ENCODE data around the gene RASA2. TPM values are rescaled to one million over a fixed set of nuclear protein-coding genes. Genes with fewer than 3 reads are reported as not detected.
A peak's percentile ranks its signal among the peaks of the same experiment; 100 is the strongest.

Gene RASA2
- total and polyA plus RNA-seq, 8 donors: 2.6 to 32.1 (median 10.9) TPM

DNA sequence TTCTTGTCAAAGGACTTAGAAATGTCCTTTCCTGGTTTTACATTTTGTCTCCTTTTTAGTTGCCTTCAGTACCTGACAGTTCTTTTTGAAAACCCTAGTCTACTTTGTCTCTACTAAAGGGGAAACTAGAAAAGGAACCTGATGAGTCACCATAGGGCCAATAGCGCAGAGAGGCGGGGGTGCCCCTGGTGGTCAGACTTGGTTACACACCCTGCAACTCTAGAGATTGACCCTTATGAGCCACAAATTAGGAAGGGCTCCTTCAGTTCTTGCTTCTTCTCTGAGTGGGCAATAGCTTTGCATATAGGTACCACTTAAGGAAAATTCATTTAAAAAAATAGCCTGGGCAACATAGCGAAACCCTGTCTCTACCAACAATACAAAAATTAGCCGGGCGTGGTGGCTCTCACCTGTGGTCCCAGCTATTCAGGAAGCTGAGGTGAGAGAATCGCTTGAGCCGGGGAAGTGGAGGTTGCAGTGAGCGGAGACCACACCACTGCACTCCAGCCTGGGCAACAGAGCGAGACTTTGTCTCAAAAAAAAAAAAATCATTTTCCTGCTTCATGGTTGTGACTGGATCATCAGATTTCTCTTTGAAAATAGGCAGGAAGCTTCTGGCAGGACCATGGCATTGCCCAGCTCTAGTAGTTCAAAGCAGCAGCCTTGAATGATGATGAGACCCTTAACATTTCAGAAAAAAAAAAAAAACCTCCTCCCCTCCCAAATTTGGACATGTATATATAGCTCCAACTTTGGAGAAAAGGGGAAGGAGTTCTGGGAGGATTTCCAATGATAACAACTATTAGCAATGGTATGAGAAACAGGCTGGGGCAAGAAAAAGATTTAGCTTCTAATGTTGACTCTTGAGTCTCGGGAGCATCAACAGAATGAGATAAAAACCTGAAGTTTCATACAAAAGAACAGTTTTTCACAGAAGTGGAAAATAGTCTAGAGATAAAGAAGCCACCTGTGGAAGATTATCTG is 45.2 kb upstream of the RASA2 start:
- TF ChIP-seq POLR2A (IDR thresholded peaks at IDR 0.05): no peak
- TF ChIP-seq, protein P1, sequence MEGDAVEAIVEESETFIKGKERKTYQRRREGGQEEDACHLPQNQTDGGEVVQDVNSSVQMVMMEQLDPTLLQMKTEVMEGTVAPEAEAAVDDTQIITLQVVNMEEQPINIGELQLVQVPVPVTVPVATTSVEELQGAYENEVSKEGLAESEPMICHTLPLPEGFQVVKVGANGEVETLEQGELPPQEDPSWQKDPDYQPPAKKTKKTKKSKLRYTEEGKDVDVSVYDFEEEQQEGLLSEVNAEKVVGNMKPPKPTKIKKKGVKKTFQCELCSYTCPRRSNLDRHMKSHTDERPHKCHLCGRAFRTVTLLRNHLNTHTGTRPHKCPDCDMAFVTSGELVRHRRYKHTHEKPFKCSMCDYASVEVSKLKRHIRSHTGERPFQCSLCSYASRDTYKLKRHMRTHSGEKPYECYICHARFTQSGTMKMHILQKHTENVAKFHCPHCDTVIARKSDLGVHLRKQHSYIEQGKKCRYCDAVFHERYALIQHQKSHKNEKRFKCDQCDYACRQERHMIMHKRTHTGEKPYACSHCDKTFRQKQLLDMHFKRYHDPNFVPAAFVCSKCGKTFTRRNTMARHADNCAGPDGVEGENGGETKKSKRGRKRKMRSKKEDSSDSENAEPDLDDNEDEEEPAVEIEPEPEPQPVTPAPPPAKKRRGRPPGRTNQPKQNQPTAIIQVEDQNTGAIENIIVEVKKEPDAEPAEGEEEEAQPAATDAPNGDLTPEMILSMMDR (IDR thresholded peaks at IDR 0.05): peak in 5 of 7 experiments; percentile 50 to 87 (median 63)
- peak in 1 of 3 donors; percentile 57 for TF ChIP-seq POLR2AphosphoS5 (IDR thresholded peaks at IDR 0.05)
- Histone ChIP-seq H3K27ac (peak overlapping the region; percentile 58 to 83 (median 68)), H3K4me3 (peak overlapping the region in 1 of 4 donors; percentile 3), H3K27me3 (no peaks in the 10 kb centered on the region), H3K4me1 (peaks cover 11 to 86% (median 56%) of the 10 kb centered on the region in 4 donors), H3K9me3 (no peaks in the 10 kb centered on the region), H3K36me3 (peaks cover 47 to 59% (median 52%) of the 10 kb centered on the region in 4 donors)
- WGBS, 5 donors: 66 to 81% (median 68%) methylated on average over 10 of the region's 10 CpGs
- intact Hi-C loops (cut with DNase I; ENCODE audit: low total_unique reads): no loop called here
- peak; percentile 51 to 76 for DNase-seq

DNA sequence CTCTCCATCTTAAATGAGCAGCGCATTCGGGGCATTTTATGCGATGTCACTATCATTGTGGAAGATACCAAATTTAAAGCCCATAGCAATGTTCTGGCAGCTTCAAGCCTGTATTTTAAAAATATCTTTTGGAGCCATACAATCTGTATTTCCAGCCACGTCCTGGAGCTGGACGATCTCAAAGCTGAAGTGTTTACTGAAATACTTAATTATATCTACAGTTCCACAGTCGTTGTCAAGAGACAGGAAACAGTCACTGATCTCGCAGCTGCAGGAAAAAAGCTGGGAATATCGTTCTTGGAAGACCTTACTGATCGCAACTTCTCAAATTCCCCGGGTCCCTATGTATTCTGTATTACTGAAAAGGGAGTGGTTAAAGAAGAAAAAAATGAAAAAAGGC is 44.4 kb upstream of the RASA2 start:
- Histone ChIP-seq H3K4me3 (peak overlapping the region in 1 of 4 donors; percentile 3), H3K27ac (peak overlapping the region; percentile 58 to 83 (median 68)), H3K4me1 (peaks cover 8 to 82% (median 50%) of the 10 kb centered on the region in 4 donors), H3K36me3 (peaks cover 47 to 67% (median 60%) of the 10 kb centered on the region in 4 donors), H3K9me3 (no peaks in the 10 kb centered on the region), H3K27me3 (no peaks in the 10 kb centered on the region)
- 49 to 70% (median 66%) methylated on average over 10 of the region's 10 CpGs for WGBS, 5 donors
- peak in 1 of 2 donors; percentile 83 for DNase-seq
- intact Hi-C loops (cut with DNase I; ENCODE audit: low total_unique reads): no loop called here
- TF ChIP-seq, protein P1 (IDR thresholded peaks at IDR 0.05): no peak
- peak in 1 of 3 donors; percentile 15 for TF ChIP-seq POLR2AphosphoS5 (IDR thresholded peaks at IDR 0.05)
- no peak for TF ChIP-seq POLR2A (IDR thresholded peaks at IDR 0.05)

DNA sequence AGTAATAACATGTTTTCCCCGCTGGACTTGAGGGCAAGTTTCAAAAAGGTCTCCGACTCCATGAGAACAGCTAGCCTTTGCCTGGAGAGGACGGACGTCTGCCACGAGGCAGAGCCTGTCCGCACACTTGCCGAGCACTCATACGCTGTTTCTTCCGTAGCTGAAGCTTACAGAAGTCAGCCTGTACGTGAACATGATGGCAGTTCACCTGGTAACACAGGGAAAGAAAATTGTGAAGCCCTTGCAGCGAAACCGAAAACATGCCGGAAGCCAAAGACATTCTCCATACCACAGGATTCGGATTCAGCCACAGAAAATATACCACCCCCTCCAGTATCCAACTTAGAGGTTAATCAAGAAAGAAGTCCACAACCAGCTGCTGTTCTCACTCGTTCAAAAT is 43.9 kb upstream of the RASA2 start:
- Histone ChIP-seq H3K36me3 (peaks cover 45 to 66% (median 60%) of the 10 kb centered on the region in 4 donors), H3K9me3 (no peaks in the 10 kb centered on the region), H3K27ac (peak overlapping the region in 4 of 5 donors; percentile 63 to 83 (median 72)), H3K4me1 (peaks cover 8 to 77% (median 46%) of the 10 kb centered on the region in 4 donors), H3K4me3 (no peak overlapping the region), H3K27me3 (no peaks in the 10 kb centered on the region)
- WGBS, 5 donors: 78 to 90% (median 85%) methylated on average over 15 of the region's 15 CpGs
- intact Hi-C loops (cut with DNase I; ENCODE audit: low total_unique reads): no loop called here
- DNase-seq: no peak
- TF ChIP-seq POLR2A (IDR thresholded peaks at IDR 0.05) (no peak), POLR2AphosphoS5 (IDR thresholded peaks at IDR 0.05) (no peak), EP300 (IDR thresholded peaks at IDR 0.05) (no peak)
- TF ChIP-seq, protein P1 (IDR thresholded peaks at IDR 0.05): no peak

DNA sequence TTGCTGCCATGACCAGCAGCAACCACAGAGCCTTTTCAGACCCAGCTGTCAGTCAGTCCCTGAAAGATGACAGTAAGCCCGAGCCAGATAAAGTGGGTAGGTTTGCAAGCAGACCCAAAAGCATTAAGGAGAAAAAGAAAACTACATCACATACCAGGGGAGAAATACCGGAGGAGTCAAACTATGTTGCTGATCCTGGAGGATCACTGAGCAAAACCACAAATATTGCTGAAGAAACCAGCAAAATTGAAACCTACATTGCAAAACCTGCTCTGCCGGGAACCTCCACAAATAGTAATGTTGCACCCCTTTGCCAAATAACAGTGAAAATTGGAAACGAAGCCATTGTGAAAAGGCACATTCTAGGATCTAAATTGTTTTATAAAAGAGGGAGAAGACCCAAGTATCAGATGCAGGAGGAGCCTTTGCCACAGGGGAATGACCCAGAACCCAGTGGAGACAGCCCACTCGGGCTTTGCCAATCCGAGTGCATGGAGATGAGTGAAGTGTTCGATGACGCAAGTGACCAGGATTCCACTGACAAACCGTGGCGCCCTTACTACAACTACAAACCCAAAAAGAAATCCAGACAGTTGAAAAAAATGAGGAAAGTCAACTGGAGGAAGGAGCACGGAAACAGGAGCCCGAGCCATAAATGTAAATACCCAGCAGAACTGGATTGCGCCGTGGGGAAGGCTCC is 42.1 kb upstream of the RASA2 start:
- Histone ChIP-seq H3K36me3 (peaks cover 37 to 56% (median 48%) of the 10 kb centered on the region in 4 donors), H3K27ac (no peak overlapping the region), H3K4me1 (peaks cover 7 to 77% (median 42%) of the 10 kb centered on the region in 4 donors), H3K27me3 (no peaks in the 10 kb centered on the region), H3K4me3 (no peak overlapping the region), H3K9me3 (no peaks in the 10 kb centered on the region)
- 89 to 97% (median 94%) methylated on average over 14 of the region's 14 CpGs for WGBS, 5 donors
- intact Hi-C loops (cut with DNase I; ENCODE audit: low total_unique reads): no loop called here
- TF ChIP-seq POLR2AphosphoS5 (IDR thresholded peaks at IDR 0.05) (no peak), POLR2A (IDR thresholded peaks at IDR 0.05) (no peak), EP300 (IDR thresholded peaks at IDR 0.05) (no peak)
- DNase-seq: no peak

Measured in stomach (tissue), 9 donors.